PC-9 (cell line): ENCODE results near the gene UNC5CL.

Source experiments
- EZH2 ChIP-seq: fragments of 200-600 bp; sonication (generic); IDR thresholded peaks from 2 replicates; pipeline ENCODE4 v1.8.0; 2017; ENCODE audit warnings: antibody characterized with exemption, low read depth
- TF ChIP-seq, protein P1 (sequence below): fragments of 200-600 bp; sonication (generic); conservative IDR thresholded peaks from 2 replicates; pipeline ENCODE4 v1.6.1; 2017; ENCODE audit warnings: mixed run types, antibody characterized with exemption, mild to moderate bottlenecking, moderate library complexity

DNA sequence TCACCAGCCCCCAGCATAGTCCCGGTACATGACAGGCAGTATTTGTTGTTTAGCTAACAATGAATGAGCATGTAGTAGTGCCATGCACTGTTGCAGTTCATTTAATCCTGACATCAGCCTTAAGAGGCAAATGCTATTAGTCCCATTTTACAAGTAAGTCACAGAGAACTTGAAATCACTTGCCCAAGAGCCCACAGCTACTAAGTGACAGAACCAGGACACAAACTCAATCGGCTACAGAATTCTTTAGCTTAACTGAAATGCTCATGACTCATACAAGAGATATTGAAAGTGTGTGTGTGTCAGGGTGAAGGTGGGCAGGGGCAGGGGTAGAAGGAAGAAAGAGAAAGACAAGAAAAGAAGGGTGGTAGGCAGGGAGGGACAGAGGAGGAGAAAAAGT is 52.7 kb downstream of the UNC5CL start:
- TF ChIP-seq, protein P1, sequence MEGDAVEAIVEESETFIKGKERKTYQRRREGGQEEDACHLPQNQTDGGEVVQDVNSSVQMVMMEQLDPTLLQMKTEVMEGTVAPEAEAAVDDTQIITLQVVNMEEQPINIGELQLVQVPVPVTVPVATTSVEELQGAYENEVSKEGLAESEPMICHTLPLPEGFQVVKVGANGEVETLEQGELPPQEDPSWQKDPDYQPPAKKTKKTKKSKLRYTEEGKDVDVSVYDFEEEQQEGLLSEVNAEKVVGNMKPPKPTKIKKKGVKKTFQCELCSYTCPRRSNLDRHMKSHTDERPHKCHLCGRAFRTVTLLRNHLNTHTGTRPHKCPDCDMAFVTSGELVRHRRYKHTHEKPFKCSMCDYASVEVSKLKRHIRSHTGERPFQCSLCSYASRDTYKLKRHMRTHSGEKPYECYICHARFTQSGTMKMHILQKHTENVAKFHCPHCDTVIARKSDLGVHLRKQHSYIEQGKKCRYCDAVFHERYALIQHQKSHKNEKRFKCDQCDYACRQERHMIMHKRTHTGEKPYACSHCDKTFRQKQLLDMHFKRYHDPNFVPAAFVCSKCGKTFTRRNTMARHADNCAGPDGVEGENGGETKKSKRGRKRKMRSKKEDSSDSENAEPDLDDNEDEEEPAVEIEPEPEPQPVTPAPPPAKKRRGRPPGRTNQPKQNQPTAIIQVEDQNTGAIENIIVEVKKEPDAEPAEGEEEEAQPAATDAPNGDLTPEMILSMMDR, result no peak
- no peak for TF ChIP-seq EZH2
